SK-N-SH (cell line): Measurements from ENCODE around the gene CYP2C18. TPM values are rescaled to one million over a fixed set of nuclear protein-coding genes. Genes with fewer than 3 reads are reported as not detected.
A peak's percentile ranks its signal among the peaks of the same experiment; 100 is the strongest.

Experiments used
- CTCF ChIA-PET: fragments of 300-600, 350-600 bp; formaldehyde crosslinking; extraction: SDS; loops from one replicate; lab custom pipeline; 2021; lab: Yijun Ruan, JAX
- POLR2A ChIA-PET: fragments of 350-600 bp; sonication (Branson Sonifier 250); formaldehyde crosslinking; extraction: SDS; loops from one replicate; lab custom pipeline; 2020; ENCODE audit warnings: antibody characterized with exemption, inconsistent platforms; lab: Yijun Ruan, JAX
- DNase-seq: peaks from one replicate; pipeline ENCODE4 v3.0.0; 2012
- H2AFZ ChIP-seq: fragments of 200-600 bp; sonication (generic); 2 replicates; pipeline ENCODE4 v1.8.1; 2016; ENCODE audit warnings: antibody characterized with exemption, mild to moderate bottlenecking, low read depth
- H3F3A ChIP-seq: fragments of 200-600 bp; sonication (generic); replicated peaks from 2 replicates; pipeline ENCODE3; 2016; ENCODE audit warnings: antibody characterized with exemption, mild to moderate bottlenecking; ENCODE audit not compliant: insufficient read depth
- H3K27ac ChIP-seq, 2 experiments: fragments of 200-500 bp in 1 of 2; fragments of 200-600 bp in 1 of 2; sonication (Bioruptor generic) in 1 of 2; sonication (generic), shearing (Covaris generic) in 1 of 2; 2 replicates each; pipeline versions ENCODE4 v1.5.1 to v1.6.1; 2014 to 2016; ENCODE audit warnings: low read depth in 2 of 2, inconsistent platforms in 1 of 2, low read length in 1 of 2, mild to moderate bottlenecking in 1 of 2, mixed read lengths in 1 of 2
- H3K27me3 ChIP-seq: fragments of 200-600 bp; sonication (generic), shearing (Covaris generic); 2 replicates; pipeline ENCODE4 v1.6.1; 2016; ENCODE audit warnings: mixed run types; ENCODE audit not compliant: insufficient read depth
- H3K36me3 ChIP-seq, 2 experiments: fragments of 200-500 bp in 1 of 2; fragments of 200-600 bp in 1 of 2; sonication (Bioruptor generic) in 1 of 2; sonication (generic) in 1 of 2; replicated peaks in 1 of 2; 2 replicates each; pipeline versions ENCODE3 to v1.5.1; 2014 to 2016; ENCODE audit warnings: low read length in 1 of 2, mild to moderate bottlenecking in 1 of 2; ENCODE audit not compliant: insufficient read depth in 2 of 2, control insufficient read depth in 1 of 2
- H3K4me1 ChIP-seq, 2 experiments: fragments of 200-500 bp in 1 of 2; fragments of 200-600 bp in 1 of 2; sonication (Bioruptor generic) in 1 of 2; sonication (generic), shearing (Covaris generic) in 1 of 2; 2 replicates each; pipeline versions ENCODE4 v1.5.1 to v1.6.1; 2014 to 2016; ENCODE audit warnings: low read depth in 1 of 2, low read length in 1 of 2, mixed run types in 1 of 2; ENCODE audit not compliant: insufficient read depth in 2 of 2, control insufficient read depth in 1 of 2
- H3K4me2 ChIP-seq: fragments of 200-600 bp; sonication (generic), shearing (Covaris generic); 2 replicates; pipeline ENCODE4 v1.6.1; 2017; ENCODE audit warnings: mixed run types
- H3K4me3 ChIP-seq, 2 experiments: fragments of 200-500 bp in 1 of 2; fragments of 200-600 bp in 1 of 2; sonication (Bioruptor generic) in 1 of 2; sonication (generic), shearing (Covaris generic) in 1 of 2; 2 replicates each; pipeline versions ENCODE4 v1.5.1 to v1.8.1; 2014 to 2016; ENCODE audit warnings: low read depth in 2 of 2, inconsistent platforms in 1 of 2, low read length in 1 of 2, mild to moderate bottlenecking in 1 of 2, mixed read lengths in 1 of 2, moderate library complexity in 1 of 2
- H3K79me2 ChIP-seq: fragments of 200-600 bp; sonication (generic); 2 replicates; pipeline ENCODE4 v1.8.1; 2017; ENCODE audit warnings: mild to moderate bottlenecking; ENCODE audit not compliant: insufficient read depth
- H3K9ac ChIP-seq: fragments of 200-600 bp; sonication (generic); 2 replicates; pipeline ENCODE4 v1.6.1; 2017; ENCODE audit warnings: mixed run types
- H3K9me2 ChIP-seq: fragments of 200-600 bp; sonication (generic); 2 replicates; pipeline ENCODE4 v1.6.1; 2017; ENCODE audit warnings: mixed run types
- H3K9me3 ChIP-seq: fragments of 200-600 bp; sonication (generic); 2 replicates; pipeline ENCODE4 v1.6.1; 2017; ENCODE audit warnings: mixed run types, mild to moderate bottlenecking, moderate library complexity
- H4K20me1 ChIP-seq: fragments of 200-600 bp; sonication (generic); 2 replicates; pipeline ENCODE4 v1.6.1; 2017; ENCODE audit warnings: mild to moderate bottlenecking, mixed run types; ENCODE audit not compliant: insufficient read depth
- CHD2 ChIP-seq: fragments of 150-350 bp; IDR thresholded peaks from 2 replicates; pipeline ENCODE4 v1.6.1; 2018; ENCODE audit warnings: low read length; ENCODE audit not compliant: partially characterized antibody
- JUND ChIP-seq: IDR thresholded peaks from 2 replicates; pipeline ENCODE4 v1.4.0; 2012
- MAX ChIP-seq: IDR thresholded peaks from 2 replicates; pipeline ENCODE4 v1.4.0; 2012; ENCODE audit warnings: low read depth
- MXI1 ChIP-seq: IDR thresholded peaks from 2 replicates; pipeline ENCODE4 v1.6.1; 2012; ENCODE audit warnings: mild to moderate bottlenecking, low read depth, low read length, improper control_type of control experiment
- REST ChIP-seq: IDR thresholded peaks from 2 replicates; pipeline ENCODE4 v1.6.1; 2012; ENCODE audit warnings: mild to moderate bottlenecking, low read depth, low read length, moderate library complexity
- RXRA ChIP-seq: IDR thresholded peaks from 2 replicates; pipeline ENCODE4 v1.4.0; 2012; ENCODE audit warnings: low read depth, mild to moderate bottlenecking, borderline replicate concordance
- WGBS: methylation state at CpG from one replicate; pipeline ENCODE4 v1.1.6; 2017; ENCODE audit warnings: low lambda C conversion rate; 5-methylcytosine and 5-hydroxymethylcytosine counted together
- polyA plus RNA-seq, 3 experiments: library from polyadenylated mRNA; depleted of rRNA; stranded (reverse); fragments of >200 nt; gene quantifications; 2 replicates each; pipeline ENCODE4 v1.2.3, GENCODE V29; 2012
- TF ChIP-seq, protein P1 (sequence below): fragments of 150-350 bp; IDR thresholded peaks from 2 replicates; pipeline ENCODE4 v1.6.1; 2016; ENCODE audit warnings: mild to moderate bottlenecking, low read depth, low read length
- TF ChIP-seq, protein P2 (sequence below): IDR thresholded peaks from 2 replicates; pipeline ENCODE4 v1.4.0; 2012; ENCODE audit warnings: low read depth, borderline replicate concordance
- TF ChIP-seq, protein P3 (sequence below): fragments of 200-600 bp; sonication (generic); IDR thresholded peaks from 2 replicates; pipeline ENCODE4 v1.6.1; 2017; ENCODE audit warnings: antibody characterized with exemption, mild to moderate bottlenecking, moderate library complexity

CYP2C18 gene
- polyA plus RNA-seq, 1 of the 3 experiments (the other 2 are of a cell fraction) = not detected

GRCh38 chr10:94673614-94674321 lies 9.8 kb upstream of the CYP2C18 start:
- no peak for DNase-seq
- Histone ChIP-seq H3K9ac (no peak overlapping the region), H3K36me3 (no peaks in the 10 kb centered on the region), H3K27ac (no peak overlapping the region), H3F3A (no peaks in the 10 kb centered on the region), H3K4me2 (no peak overlapping the region), H3K9me3 (no peaks in the 10 kb centered on the region), H3K27me3 (no peaks in the 10 kb centered on the region), H3K4me3 (no peak overlapping the region), H3K9me2 (no peaks in the 10 kb centered on the region), H3K79me2 (no peaks in the 10 kb centered on the region), H3K4me1 (no peaks in the 10 kb centered on the region), H2AFZ (no peak overlapping the region), H4K20me1 (no peaks in the 10 kb centered on the region)
- ChIA-PET POLR2A (no interaction called here), CTCF (no interaction called here)
- TF ChIP-seq, protein P1, sequence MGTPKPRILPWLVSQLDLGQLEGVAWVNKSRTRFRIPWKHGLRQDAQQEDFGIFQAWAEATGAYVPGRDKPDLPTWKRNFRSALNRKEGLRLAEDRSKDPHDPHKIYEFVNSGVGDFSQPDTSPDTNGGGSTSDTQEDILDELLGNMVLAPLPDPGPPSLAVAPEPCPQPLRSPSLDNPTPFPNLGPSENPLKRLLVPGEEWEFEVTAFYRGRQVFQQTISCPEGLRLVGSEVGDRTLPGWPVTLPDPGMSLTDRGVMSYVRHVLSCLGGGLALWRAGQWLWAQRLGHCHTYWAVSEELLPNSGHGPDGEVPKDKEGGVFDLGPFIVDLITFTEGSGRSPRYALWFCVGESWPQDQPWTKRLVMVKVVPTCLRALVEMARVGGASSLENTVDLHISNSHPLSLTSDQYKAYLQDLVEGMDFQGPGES = no peak
- no peak for TF ChIP-seq JUND
- no peak for TF ChIP-seq RXRA
- TF ChIP-seq, protein P2, sequence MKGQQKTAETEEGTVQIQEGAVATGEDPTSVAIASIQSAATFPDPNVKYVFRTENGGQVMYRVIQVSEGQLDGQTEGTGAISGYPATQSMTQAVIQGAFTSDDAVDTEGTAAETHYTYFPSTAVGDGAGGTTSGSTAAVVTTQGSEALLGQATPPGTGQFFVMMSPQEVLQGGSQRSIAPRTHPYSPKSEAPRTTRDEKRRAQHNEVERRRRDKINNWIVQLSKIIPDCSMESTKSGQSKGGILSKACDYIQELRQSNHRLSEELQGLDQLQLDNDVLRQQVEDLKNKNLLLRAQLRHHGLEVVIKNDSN = no peak
- no peak for TF ChIP-seq MAX
- TF ChIP-seq MXI1 = no peak
- WGBS = 71% methylated on average over 1 of the region's 1 CpG

GRCh38 chr10:94676496-94676895 lies 7.0 kb upstream of the CYP2C18 start:
- CTCF ChIA-PET = no interaction called here
- no peaks in the 10 kb centered on the region for H3F3A ChIP-seq

DNA sequence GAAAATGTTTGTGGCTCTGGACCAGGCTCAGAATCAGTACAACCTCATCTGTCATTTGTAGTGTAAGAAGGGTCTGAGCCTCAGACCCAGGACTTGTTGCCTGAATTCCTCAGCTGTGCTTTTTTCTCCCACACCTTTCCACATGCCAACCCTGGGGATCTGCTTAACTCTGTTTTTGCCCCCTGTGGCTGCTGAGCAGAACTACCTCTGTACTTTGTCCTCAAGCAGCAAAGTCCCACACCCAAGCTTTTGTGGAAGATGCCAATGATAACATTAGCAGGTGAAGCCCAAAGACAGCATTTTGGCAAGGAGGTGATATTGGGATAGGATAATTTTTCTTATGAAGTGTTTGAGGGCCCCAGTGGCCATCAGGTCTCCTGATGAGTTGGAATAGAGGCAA lies 5.8 kb upstream of the CYP2C18 start:
- H3K27ac ChIP-seq = no peak overlapping the region
- no peak for DNase-seq
- H3K9me2 ChIP-seq = no peaks in the 10 kb centered on the region
- no peaks in the 10 kb centered on the region for H3K9me3 ChIP-seq
- ChIA-PET CTCF (interaction anchor here (0.6 kb wide), 1 partner anchor 378 kb away, joined by 4 read pairs; no protein-coding TSS in a partner anchor), POLR2A (no interaction called here)
- no peak overlapping the region for H3K4me3 ChIP-seq
- no peak overlapping the region for H3K4me2 ChIP-seq
- no peaks in the 10 kb centered on the region for H3K4me1 ChIP-seq
- H4K20me1 ChIP-seq = no peaks in the 10 kb centered on the region
- H3K79me2 ChIP-seq = no peaks in the 10 kb centered on the region
- no peak overlapping the region for H3K9ac ChIP-seq
- TF ChIP-seq REST = no peak
- TF ChIP-seq, protein P3, sequence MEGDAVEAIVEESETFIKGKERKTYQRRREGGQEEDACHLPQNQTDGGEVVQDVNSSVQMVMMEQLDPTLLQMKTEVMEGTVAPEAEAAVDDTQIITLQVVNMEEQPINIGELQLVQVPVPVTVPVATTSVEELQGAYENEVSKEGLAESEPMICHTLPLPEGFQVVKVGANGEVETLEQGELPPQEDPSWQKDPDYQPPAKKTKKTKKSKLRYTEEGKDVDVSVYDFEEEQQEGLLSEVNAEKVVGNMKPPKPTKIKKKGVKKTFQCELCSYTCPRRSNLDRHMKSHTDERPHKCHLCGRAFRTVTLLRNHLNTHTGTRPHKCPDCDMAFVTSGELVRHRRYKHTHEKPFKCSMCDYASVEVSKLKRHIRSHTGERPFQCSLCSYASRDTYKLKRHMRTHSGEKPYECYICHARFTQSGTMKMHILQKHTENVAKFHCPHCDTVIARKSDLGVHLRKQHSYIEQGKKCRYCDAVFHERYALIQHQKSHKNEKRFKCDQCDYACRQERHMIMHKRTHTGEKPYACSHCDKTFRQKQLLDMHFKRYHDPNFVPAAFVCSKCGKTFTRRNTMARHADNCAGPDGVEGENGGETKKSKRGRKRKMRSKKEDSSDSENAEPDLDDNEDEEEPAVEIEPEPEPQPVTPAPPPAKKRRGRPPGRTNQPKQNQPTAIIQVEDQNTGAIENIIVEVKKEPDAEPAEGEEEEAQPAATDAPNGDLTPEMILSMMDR = peak; percentile 14; the same call in 1 of the 2 replicates
- H3K27me3 ChIP-seq = no peaks in the 10 kb centered on the region
- H3K36me3 ChIP-seq = no peaks in the 10 kb centered on the region
- H2AFZ ChIP-seq = no peak overlapping the region
- no peaks in the 10 kb centered on the region for H3F3A ChIP-seq

More at GRCh38 chr10:94676496-94676895, 7.0 kb upstream of the CYP2C18 start:
- H3K9me2 ChIP-seq = no peaks in the 10 kb centered on the region
- no peak for TF ChIP-seq CHD2
- H3K36me3 ChIP-seq = no peaks in the 10 kb centered on the region
- no peaks in the 10 kb centered on the region for H4K20me1 ChIP-seq
- H3K9me3 ChIP-seq = no peaks in the 10 kb centered on the region
- no peaks in the 10 kb centered on the region for H3K27me3 ChIP-seq
- WGBS = 59% methylated on average over 2 of the region's 2 CpGs
- no peak for DNase-seq
- no peak overlapping the region for H3K4me3 ChIP-seq
- no peak overlapping the region for H3K4me2 ChIP-seq
- no peak overlapping the region for H3K27ac ChIP-seq
- H3K79me2 ChIP-seq = no peaks in the 10 kb centered on the region
- no peaks in the 10 kb centered on the region for H3K4me1 ChIP-seq
- no peak overlapping the region for H3K9ac ChIP-seq
- H2AFZ ChIP-seq = no peak overlapping the region
- POLR2A ChIA-PET = no interaction called here
